ENCODE results near the gene KCNA1. TPM values are rescaled to one million over a fixed set of nuclear protein-coding genes. Genes with fewer than 3 reads are reported as not detected.
A peak's percentile ranks its signal among the peaks of the same experiment; 100 is the strongest.

The KCNA1 gene
- polyA plus RNA-seq, 3 donors: 0.03 to 0.30 (median 0.24) TPM

GRCh38 chr12:4908684-4909409 lies 858 bp upstream of the KCNA1 start:
- DNase-seq (ENCODE audit: extremely low read depth in 1 of 11, low read depth in 9 of 11, low spot score in 4 of 11): peak in 1 of 11 donors; percentile 6

- DNase-seq (ENCODE audit: extremely low read depth in 1 of 11, low read depth in 9 of 11, low spot score in 4 of 11): peak in 1 of 11 donors; percentile 3
Observed at GRCh38 chr12:4909410-4909733, 333 bp upstream of the KCNA1 start.

GRCh38 chr12:4910502-4911315 lies 1.0 kb downstream of the KCNA1 start:
- peak in 1 of 11 donors; percentile 6 for DNase-seq (ENCODE audit: extremely low read depth in 1 of 11, low read depth in 9 of 11, low spot score in 4 of 11)

- DNase-seq (ENCODE audit: extremely low read depth in 1 of 11, low read depth in 9 of 11, low spot score in 4 of 11): peak in 1 of 11 donors; percentile 3
Observed at GRCh38 chr12:4911316-4911994, 1.8 kb downstream of the KCNA1 start.

- no peak for DNase-seq (ENCODE audit: extremely low read depth in 1 of 11, low read depth in 9 of 11, low spot score in 4 of 11)
Observed at GRCh38 chr12:4914720-4915119, 5.0 kb downstream of the KCNA1 start.

- DNase-seq (ENCODE audit: extremely low read depth in 1 of 11, low read depth in 9 of 11, low spot score in 4 of 11): no peak
Observed at GRCh38 chr12:4915752-4916151, 6.0 kb downstream of the KCNA1 start.

GRCh38 chr12:4918950-4919660 lies 9.4 kb downstream of the KCNA1 start:
- DNase-seq (ENCODE audit: extremely low read depth in 1 of 11, low read depth in 9 of 11, low spot score in 4 of 11): no peak

GRCh38 chr12:4932576-4932975 lies 22.9 kb downstream of the KCNA1 start:
- DNase-seq (ENCODE audit: extremely low read depth in 1 of 11, low read depth in 9 of 11, low spot score in 4 of 11): no peak

- DNase-seq (ENCODE audit: extremely low read depth in 1 of 11, low read depth in 9 of 11, low spot score in 4 of 11): no peak
Observed at GRCh38 chr12:4933411-4933810, 23.7 kb downstream of the KCNA1 start.

GRCh38 chr12:4934407-4935035 lies 24.8 kb downstream of the KCNA1 start:
- no peak for DNase-seq (ENCODE audit: extremely low read depth in 1 of 11, low read depth in 9 of 11, low spot score in 4 of 11)

- DNase-seq (ENCODE audit: extremely low read depth in 1 of 11, low read depth in 9 of 11, low spot score in 4 of 11): no peak
Observed at GRCh38 chr12:4938900-4939299, 29.2 kb downstream of the KCNA1 start.

GRCh38 chr12:4939418-4940023 lies 29.8 kb downstream of the KCNA1 start:
- no peak for DNase-seq (ENCODE audit: extremely low read depth in 1 of 11, low read depth in 9 of 11, low spot score in 4 of 11)

GRCh38 chr12:4943067-4943937 lies 33.6 kb downstream of the KCNA1 start:
- DNase-seq (ENCODE audit: extremely low read depth in 1 of 11, low read depth in 9 of 11, low spot score in 4 of 11): no peak

GRCh38 chr12:4943938-4944284 lies 34.2 kb downstream of the KCNA1 start:
- DNase-seq (ENCODE audit: extremely low read depth in 1 of 11, low read depth in 9 of 11, low spot score in 4 of 11): no peak

GRCh38 chr12:4947253-4947652 lies 37.5 kb downstream of the KCNA1 start:
- no peak for DNase-seq (ENCODE audit: extremely low read depth in 1 of 11, low read depth in 9 of 11, low spot score in 4 of 11)

- DNase-seq (ENCODE audit: extremely low read depth in 1 of 11, low read depth in 9 of 11, low spot score in 4 of 11): no peak
Observed at GRCh38 chr12:4951083-4951482, 41.4 kb downstream of the KCNA1 start.

GRCh38 chr12:4951601-4952000 lies 41.9 kb downstream of the KCNA1 start:
- no peak for DNase-seq (ENCODE audit: extremely low read depth in 1 of 11, low read depth in 9 of 11, low spot score in 4 of 11)

Measured in renal cortex interstitium (tissue), 11 donors.